ENCODE measurements around the gene MGAT4C.

DNA sequence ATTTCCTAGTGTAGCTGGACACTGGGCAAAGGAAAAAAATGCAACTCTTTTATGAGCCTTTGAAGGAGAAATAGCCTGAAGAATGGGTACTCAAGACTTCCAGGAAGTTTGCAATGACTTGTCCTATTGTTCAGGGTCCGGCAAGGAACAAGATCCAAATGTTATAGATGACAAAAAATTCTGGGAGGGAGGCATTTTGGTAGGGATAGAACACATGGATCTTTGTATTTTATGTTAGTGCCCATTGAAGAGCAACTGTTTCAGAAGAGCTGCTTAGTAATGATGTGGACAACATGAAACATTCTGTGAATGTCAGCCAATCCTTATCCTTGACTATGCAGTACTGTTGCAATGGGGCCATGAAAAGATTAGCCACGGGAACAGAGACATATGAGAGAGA is 138.0 kb downstream of the MGAT4C start:
- TF ChIP-seq, protein P1, sequence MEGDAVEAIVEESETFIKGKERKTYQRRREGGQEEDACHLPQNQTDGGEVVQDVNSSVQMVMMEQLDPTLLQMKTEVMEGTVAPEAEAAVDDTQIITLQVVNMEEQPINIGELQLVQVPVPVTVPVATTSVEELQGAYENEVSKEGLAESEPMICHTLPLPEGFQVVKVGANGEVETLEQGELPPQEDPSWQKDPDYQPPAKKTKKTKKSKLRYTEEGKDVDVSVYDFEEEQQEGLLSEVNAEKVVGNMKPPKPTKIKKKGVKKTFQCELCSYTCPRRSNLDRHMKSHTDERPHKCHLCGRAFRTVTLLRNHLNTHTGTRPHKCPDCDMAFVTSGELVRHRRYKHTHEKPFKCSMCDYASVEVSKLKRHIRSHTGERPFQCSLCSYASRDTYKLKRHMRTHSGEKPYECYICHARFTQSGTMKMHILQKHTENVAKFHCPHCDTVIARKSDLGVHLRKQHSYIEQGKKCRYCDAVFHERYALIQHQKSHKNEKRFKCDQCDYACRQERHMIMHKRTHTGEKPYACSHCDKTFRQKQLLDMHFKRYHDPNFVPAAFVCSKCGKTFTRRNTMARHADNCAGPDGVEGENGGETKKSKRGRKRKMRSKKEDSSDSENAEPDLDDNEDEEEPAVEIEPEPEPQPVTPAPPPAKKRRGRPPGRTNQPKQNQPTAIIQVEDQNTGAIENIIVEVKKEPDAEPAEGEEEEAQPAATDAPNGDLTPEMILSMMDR (IDR thresholded peaks at IDR 0.05; ENCODE audit: insufficient read depth, low read depth, low read length): no peak
- TF ChIP-seq EZH2 (IDR thresholded peaks at IDR 0.05; ENCODE audit: insufficient read depth, low read length): no peak

Measured in astrocyte (in vitro differentiated cells and primary cell).